CD4-positive, alpha-beta T cell treated with Interleukin-10 for 1 hour (primary cell): ENCODE results near the gene MBD5.
"Not testable (repeated sequence)": the region's sequence is repeated elsewhere in the genome, so short reads cannot be mapped to it uniquely, and the experiment has no call there.

Source experiments
- DNase-seq: peaks from one replicate; pipeline ENCODE4 v3.0.0-alpha.2; 2020

The MBD5 gene

GRCh38 chr2:148527488-148528340 is 506.8 kb downstream of the MBD5 start:
- DNase-seq, result no peak

- no peak for DNase-seq
Measured at GRCh38 chr2:148528356-148529064, 507.6 kb downstream of the MBD5 start.

GRCh38 chr2:148529745-148530144 is 508.9 kb downstream of the MBD5 start:
- DNase-seq, result no peak

GRCh38 chr2:148530350-148530749 is 509.5 kb downstream of the MBD5 start:
- DNase-seq, result no peak

- DNase-seq, result no peak
Measured at GRCh38 chr2:148531235-148531634, 510.3 kb downstream of the MBD5 start.

GRCh38 chr2:148531669-148532428 is 511.0 kb downstream of the MBD5 start:
- no peak for DNase-seq

GRCh38 chr2:148533004-148533403 is 512.1 kb downstream of the MBD5 start:
- DNase-seq, result no peak

GRCh38 chr2:148533685-148534084 is 512.8 kb downstream of the MBD5 start:
- no peak for DNase-seq

- no peak for DNase-seq
Measured at GRCh38 chr2:148534416-148535204, 513.7 kb downstream of the MBD5 start.

- DNase-seq, result no peak
Measured at GRCh38 chr2:148538375-148538774, 517.5 kb downstream of the MBD5 start.

- DNase-seq, result no peak
Measured at GRCh38 chr2:148540022-148540421, 519.1 kb downstream of the MBD5 start.

GRCh38 chr2:148541792-148542191 is 520.9 kb downstream of the MBD5 start:
- no peak for DNase-seq

- no peak for DNase-seq
Measured at GRCh38 chr2:148542614-148543013, 521.7 kb downstream of the MBD5 start.

- not testable (repeated sequence) for DNase-seq
Measured at GRCh38 chr2:148543088-148543540, 522.2 kb downstream of the MBD5 start.

GRCh38 chr2:148545390-148546256 is 524.7 kb downstream of the MBD5 start:
- DNase-seq, result no peak

- DNase-seq, result no peak
Measured at GRCh38 chr2:148546270-148546669, 525.4 kb downstream of the MBD5 start.

GRCh38 chr2:148548716-148549400 is 528.0 kb downstream of the MBD5 start:
- no peak for DNase-seq

- peak; percentile 58 for DNase-seq
Measured at GRCh38 chr2:148552675-148553331, 531.9 kb downstream of the MBD5 start.

- peak; percentile 19 for DNase-seq
Measured at GRCh38 chr2:148553332-148553887, 532.5 kb downstream of the MBD5 start.
